ENCODE measurements around the gene SFMBT2.

Gene SFMBT2

DNA sequence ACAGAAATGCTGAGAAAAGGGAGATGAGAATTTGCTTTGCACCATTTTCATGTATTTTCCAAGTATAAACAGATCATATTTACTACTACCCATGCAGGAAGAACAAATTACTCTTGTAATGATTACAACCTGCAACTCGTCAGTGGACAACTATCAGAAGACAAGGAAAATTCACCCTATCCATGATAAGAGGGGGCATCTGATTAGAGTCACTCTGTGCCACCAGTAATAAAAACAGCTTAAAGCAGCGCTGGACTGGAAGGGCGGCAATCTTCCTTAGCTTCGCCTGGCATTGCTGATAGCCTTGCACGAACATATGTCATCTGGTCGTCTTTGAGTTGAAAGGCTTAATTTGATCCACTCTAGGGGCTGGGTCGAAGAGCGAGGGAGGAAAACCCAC, 162.7 kb downstream of the SFMBT2 start:
- TF ChIP-seq, protein P1, sequence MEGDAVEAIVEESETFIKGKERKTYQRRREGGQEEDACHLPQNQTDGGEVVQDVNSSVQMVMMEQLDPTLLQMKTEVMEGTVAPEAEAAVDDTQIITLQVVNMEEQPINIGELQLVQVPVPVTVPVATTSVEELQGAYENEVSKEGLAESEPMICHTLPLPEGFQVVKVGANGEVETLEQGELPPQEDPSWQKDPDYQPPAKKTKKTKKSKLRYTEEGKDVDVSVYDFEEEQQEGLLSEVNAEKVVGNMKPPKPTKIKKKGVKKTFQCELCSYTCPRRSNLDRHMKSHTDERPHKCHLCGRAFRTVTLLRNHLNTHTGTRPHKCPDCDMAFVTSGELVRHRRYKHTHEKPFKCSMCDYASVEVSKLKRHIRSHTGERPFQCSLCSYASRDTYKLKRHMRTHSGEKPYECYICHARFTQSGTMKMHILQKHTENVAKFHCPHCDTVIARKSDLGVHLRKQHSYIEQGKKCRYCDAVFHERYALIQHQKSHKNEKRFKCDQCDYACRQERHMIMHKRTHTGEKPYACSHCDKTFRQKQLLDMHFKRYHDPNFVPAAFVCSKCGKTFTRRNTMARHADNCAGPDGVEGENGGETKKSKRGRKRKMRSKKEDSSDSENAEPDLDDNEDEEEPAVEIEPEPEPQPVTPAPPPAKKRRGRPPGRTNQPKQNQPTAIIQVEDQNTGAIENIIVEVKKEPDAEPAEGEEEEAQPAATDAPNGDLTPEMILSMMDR (IDR thresholded peaks at IDR 0.05; ENCODE audit: low read depth, low read length, missing control alignments): no peak
- no peak overlapping the region for H3K4me3 ChIP-seq (ENCODE audit: low read depth, low read length)
- in situ Hi-C loops (cut with HindIII; ENCODE audit: low sequenced_read_pairs): no loop called here
- no peak for DNase-seq (ENCODE audit: low read depth)

DNA sequence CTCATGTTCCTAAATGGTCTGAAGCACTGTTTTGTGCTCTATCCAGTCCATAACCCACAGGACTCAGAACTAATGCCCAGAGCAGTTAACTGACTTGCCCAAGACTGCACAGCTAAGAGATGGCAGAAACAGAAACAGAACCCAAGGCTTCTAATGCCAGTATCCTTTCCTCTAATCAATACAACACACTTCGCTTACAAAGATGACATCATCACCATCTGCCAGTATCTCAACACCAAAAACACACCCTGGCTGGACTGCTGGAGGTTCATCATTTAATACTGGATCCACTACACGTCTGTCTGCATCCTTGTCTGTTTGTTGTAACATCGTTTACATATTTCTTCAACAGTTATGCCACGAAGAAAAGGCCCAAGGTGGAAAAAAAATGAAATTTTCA, 165.3 kb downstream of the SFMBT2 start:
- no peak overlapping the region for H3K4me3 ChIP-seq (ENCODE audit: low read depth, low read length)
- in situ Hi-C loops (cut with HindIII; ENCODE audit: low sequenced_read_pairs): no loop called here
- no peak for DNase-seq (ENCODE audit: low read depth)
- TF ChIP-seq, protein P1 (IDR thresholded peaks at IDR 0.05; ENCODE audit: low read depth, low read length, missing control alignments): no peak

DNA sequence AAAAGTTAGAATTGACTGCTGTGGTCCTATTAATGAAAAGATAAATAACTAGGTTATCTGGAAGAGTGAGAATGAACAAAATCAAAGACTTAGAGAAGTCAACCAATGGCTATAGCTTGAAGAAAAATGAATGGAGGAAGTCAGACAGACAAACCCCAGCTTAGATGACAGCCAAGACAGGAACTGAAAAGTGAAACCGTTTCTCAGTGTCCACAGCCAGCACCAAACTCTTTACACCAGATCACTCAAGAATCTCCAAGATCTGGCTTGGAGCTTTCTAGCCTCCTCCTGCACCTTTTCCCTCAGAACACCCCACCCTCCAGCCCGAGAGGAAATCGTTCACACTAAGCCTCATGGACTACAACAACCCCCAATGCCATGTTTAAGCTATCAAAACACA, 167.0 kb downstream of the SFMBT2 start:
- DNase-seq (ENCODE audit: low read depth): no peak
- in situ Hi-C loops (cut with HindIII; ENCODE audit: low sequenced_read_pairs): no loop called here
- TF ChIP-seq, protein P1 (IDR thresholded peaks at IDR 0.05; ENCODE audit: low read depth, low read length, missing control alignments): no peak
- H3K4me3 ChIP-seq (ENCODE audit: low read depth, low read length): no peak overlapping the region

DNA sequence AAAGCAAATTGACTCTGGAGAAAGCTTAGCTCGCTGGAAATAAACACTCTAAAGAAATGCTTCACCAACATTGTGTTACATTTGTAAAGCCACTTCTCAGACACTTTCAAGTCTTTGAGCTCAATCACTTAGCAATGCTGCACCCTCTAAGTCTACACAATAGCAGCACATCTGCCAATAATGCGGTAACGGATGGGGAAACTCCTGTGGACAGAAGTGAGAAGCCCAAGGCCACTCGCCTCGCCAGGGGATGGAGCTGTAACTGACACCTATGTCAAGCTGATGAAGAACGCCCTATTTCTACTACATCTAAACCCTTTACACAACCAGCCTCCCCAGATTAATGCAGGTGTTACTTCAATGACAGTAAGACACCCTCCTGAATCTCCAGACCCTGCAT, 167.7 kb downstream of the SFMBT2 start:
- DNase-seq (ENCODE audit: low read depth): no peak

DNA sequence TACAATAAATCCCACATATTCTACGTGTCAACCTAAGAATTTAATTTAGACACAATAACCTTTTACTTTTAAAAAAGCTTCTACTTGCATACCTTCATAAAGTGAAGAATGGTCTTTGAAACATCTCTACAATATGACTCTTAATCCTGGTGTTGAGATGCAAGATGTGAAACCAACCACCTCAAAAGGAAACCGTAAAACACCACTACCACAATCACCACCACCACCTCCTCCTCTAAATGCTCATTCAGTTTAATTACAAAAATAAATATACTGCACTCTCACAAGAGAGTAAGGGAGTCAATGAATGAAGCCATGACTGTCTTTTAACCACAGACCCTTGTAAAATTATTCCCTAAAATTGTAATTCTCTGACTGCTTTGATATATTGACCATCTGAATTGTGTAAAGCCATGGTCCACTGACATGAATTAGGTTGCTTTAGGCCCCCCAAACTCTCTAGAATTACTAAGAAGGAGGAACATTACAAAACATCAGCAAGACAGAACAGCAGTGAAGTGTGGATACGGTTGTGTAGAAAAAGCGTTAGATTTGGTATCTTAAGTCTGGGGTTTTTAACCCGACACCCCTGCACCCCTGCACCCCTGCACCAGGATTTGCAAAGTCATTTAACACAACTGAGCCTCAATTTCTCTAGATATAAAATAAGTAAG, 171.4 kb downstream of the SFMBT2 start:
- TF ChIP-seq, protein P1 (IDR thresholded peaks at IDR 0.05; ENCODE audit: low read depth, low read length, missing control alignments): no peak
- no peak overlapping the region for H3K4me3 ChIP-seq (ENCODE audit: low read depth, low read length)
- DNase-seq (ENCODE audit: low read depth): no peak
- in situ Hi-C loops (cut with HindIII; ENCODE audit: low sequenced_read_pairs): no loop called here

More for the DNA sequence above, 167.7 kb downstream of the SFMBT2 start:
- H3K4me3 ChIP-seq (ENCODE audit: low read depth, low read length): no peak overlapping the region
- in situ Hi-C loops (cut with HindIII; ENCODE audit: low sequenced_read_pairs): no loop called here
- TF ChIP-seq, protein P1 (IDR thresholded peaks at IDR 0.05; ENCODE audit: low read depth, low read length, missing control alignments): no peak

DNA sequence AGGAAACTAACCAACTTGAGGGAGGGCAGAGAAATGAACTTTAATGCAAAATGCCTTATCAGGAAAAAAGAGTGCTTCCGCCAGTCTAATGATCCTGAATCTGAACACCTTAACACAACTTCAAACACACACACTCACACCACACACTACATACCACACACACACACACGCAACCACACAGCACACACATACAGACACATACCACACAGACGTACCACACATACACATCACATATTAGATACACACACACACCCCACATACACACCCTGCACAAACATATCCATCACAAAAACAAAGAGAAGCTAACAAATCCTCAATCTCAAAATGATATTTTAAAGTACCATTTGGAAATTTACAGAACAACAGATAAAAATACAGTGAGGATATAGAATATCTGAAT, 175.5 kb downstream of the SFMBT2 start:
- DNase-seq (ENCODE audit: low read depth): no peak
- in situ Hi-C loops (cut with HindIII; ENCODE audit: low sequenced_read_pairs): no loop called here
- TF ChIP-seq, protein P1 (IDR thresholded peaks at IDR 0.05; ENCODE audit: low read depth, low read length, missing control alignments): no peak
- no peak overlapping the region for H3K4me3 ChIP-seq (ENCODE audit: low read depth, low read length)

All from astrocyte of the cerebellum (primary cell).